ENCODE measurements around the gene KRT16. TPM values are rescaled to one million over a fixed set of nuclear protein-coding genes. Genes with fewer than 3 reads are reported as not detected.

Gene KRT16
- total RNA-seq, 1 donor from 2014 or later, result 4.8 TPM

DNA sequence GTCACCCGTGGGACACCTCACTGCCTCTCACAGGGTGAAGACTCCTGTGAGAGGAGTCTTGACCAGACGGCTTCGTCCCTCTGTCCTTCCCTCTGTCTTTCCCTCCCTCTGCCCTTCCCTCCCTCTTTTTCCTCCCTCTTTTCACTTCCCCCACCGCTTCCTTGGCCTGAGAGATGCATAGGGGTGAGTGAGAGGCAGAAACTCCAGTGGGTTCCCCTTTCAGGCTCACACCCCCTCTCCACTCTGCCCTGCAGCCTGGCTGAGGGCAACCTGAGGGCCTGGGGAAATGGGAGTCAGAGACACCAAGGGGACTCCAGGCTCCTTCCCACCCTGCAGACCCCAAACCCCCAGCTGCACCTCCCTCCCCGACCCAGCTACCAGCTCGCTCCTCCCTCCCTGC, 26.4 kb upstream of the KRT16 start:
- H3K4me3 ChIP-seq (ENCODE audit: low read depth, low read length), result no peak overlapping the region
- no peaks in the 10 kb centered on the region for H3K27me3 ChIP-seq (ENCODE audit: control insufficient read depth, insufficient read depth, low read length)
- TF ChIP-seq, protein P1, sequence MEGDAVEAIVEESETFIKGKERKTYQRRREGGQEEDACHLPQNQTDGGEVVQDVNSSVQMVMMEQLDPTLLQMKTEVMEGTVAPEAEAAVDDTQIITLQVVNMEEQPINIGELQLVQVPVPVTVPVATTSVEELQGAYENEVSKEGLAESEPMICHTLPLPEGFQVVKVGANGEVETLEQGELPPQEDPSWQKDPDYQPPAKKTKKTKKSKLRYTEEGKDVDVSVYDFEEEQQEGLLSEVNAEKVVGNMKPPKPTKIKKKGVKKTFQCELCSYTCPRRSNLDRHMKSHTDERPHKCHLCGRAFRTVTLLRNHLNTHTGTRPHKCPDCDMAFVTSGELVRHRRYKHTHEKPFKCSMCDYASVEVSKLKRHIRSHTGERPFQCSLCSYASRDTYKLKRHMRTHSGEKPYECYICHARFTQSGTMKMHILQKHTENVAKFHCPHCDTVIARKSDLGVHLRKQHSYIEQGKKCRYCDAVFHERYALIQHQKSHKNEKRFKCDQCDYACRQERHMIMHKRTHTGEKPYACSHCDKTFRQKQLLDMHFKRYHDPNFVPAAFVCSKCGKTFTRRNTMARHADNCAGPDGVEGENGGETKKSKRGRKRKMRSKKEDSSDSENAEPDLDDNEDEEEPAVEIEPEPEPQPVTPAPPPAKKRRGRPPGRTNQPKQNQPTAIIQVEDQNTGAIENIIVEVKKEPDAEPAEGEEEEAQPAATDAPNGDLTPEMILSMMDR (IDR thresholded peaks at IDR 0.05; ENCODE audit: insufficient read depth, low read length, poor library complexity, severe bottlenecking), result no peak
- no peak for DNase-seq (ENCODE audit: low read depth)
- no peaks in the 10 kb centered on the region for H3K36me3 ChIP-seq (ENCODE audit: control insufficient read depth, insufficient read depth, low read length)

DNA sequence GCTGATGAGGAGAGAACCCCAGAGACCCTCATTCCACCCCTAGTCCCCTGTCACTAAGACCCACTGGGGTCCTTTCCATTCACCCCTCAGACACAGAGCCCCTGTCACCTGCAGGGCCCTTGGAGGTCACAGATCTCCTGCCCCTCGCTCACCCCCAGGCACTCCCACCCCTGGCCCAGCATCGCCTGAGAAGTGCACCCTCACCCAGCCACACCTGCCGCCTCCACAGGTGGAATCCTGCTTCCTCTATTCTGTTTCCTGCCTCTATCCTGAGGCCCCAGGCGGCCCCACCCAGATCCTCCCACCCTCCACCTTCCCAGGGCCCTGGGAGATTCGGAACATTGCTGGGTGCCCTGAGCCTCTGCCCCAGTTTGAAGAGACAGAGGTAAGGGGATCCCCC, 25.6 kb upstream of the KRT16 start:
- no peak overlapping the region for H3K4me3 ChIP-seq (ENCODE audit: low read depth, low read length)
- H3K36me3 ChIP-seq (ENCODE audit: control insufficient read depth, insufficient read depth, low read length), result no peaks in the 10 kb centered on the region
- no peak for DNase-seq (ENCODE audit: low read depth)
- TF ChIP-seq, protein P1 (IDR thresholded peaks at IDR 0.05; ENCODE audit: insufficient read depth, low read length, poor library complexity, severe bottlenecking), result no peak
- no peaks in the 10 kb centered on the region for H3K27me3 ChIP-seq (ENCODE audit: control insufficient read depth, insufficient read depth, low read length)

DNA sequence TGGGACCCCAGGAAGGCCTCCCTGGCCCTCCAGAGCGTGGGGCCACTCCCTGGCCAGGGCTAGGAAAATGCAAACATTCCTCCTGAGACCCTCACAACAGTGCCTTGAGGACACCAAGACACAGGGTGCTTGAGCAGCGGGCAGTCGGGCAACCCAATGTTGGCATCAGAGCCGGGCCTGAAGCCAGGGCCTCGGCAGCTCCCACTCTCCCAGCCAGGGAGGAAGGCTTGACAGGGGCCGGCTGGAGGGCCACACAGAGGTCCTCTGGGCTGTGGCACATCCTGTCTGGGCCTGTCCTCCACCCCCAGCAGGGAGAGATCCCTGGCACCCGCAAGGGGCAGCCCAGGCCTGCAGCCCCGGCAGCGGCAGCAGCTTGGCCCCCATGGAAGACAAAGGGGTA, 24.1 kb upstream of the KRT16 start:
- TF ChIP-seq, protein P1 (IDR thresholded peaks at IDR 0.05; ENCODE audit: insufficient read depth, low read length, poor library complexity, severe bottlenecking), result no peak
- Histone ChIP-seq H3K36me3 (ENCODE audit: control insufficient read depth, insufficient read depth, low read length) (no peaks in the 10 kb centered on the region), H3K27me3 (ENCODE audit: control insufficient read depth, insufficient read depth, low read length) (no peaks in the 10 kb centered on the region), H3K4me3 (ENCODE audit: low read depth, low read length) (no peak overlapping the region)
- DNase-seq (ENCODE audit: low read depth), result no peak

DNA sequence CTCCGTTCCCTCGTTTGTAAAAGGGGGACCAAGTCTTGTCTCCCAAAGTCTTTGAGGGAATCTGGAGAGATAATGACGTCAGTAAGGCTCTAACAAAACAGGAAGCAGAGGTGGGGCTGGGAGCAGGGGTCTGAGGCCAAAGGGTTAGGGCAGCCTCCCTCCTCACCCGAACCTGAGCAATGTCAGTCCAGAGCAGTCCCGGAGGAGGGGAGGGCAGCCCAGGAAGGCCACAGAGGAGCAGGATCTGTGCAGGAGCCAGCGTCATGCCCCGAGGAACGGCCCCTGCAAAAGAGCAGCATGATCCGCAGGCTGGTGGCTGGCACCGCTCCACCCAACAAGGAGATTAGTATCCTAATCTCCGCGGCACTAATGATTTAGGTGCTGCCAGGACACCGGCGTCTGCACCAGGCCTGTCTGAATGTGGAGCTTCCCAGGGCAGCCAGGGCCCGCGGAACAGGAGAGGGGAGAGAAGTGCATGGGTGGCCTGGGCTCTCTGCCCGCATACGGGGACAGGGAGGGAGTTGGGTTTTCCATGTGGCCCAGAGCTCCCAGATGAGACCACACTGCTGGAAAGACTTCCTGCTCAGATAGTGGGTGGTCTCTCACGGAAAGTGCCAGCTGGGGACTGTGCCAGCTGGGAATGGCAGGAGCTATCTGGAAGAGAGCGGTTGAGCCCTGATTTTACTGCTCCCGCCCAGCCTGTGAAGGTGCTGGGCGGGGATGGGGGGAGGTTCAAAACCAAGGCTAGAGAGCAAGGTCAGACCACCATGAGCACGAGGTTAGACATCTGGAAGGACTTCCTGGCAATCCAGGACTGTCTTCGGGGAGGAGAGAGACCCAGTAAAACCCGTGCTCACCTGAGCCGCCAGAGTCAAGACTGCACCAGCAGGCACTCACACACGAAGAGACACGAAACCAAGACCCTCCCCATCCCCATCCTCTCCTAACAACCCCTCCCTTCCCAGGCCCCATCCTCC, 22.8 kb upstream of the KRT16 start:
- H3K4me3 ChIP-seq (ENCODE audit: low read depth, low read length), result no peak overlapping the region
- H3K27me3 ChIP-seq (ENCODE audit: control insufficient read depth, insufficient read depth, low read length), result no peaks in the 10 kb centered on the region
- H3K36me3 ChIP-seq (ENCODE audit: control insufficient read depth, insufficient read depth, low read length), result no peaks in the 10 kb centered on the region
- no peak for DNase-seq (ENCODE audit: low read depth)
- TF ChIP-seq, protein P1 (IDR thresholded peaks at IDR 0.05; ENCODE audit: insufficient read depth, low read length, poor library complexity, severe bottlenecking), result no peak

DNA sequence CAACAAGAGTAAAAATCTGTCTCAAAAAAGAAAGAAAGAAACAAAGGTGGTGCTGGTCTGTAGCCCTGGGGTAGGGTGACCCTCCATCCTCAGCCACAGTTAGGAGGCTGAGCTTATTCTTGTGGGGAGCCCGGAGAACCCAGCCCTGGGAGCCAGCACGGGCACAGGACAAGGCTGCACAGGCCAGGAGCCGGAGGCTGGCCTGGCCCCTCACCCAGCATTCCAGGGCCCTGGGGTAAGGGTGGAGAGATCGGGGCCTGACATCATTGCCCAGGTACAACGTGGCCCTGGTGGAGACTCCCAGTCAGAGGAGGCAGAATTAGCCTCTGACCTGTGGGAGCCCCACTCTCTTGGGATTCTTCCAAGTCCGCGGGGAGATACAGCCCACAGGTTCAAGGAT, 22.1 kb upstream of the KRT16 start:
- H3K36me3 ChIP-seq (ENCODE audit: control insufficient read depth, insufficient read depth, low read length), result no peaks in the 10 kb centered on the region
- TF ChIP-seq, protein P1 (IDR thresholded peaks at IDR 0.05; ENCODE audit: insufficient read depth, low read length, poor library complexity, severe bottlenecking), result no peak
- no peaks in the 10 kb centered on the region for H3K27me3 ChIP-seq (ENCODE audit: control insufficient read depth, insufficient read depth, low read length)
- H3K4me3 ChIP-seq (ENCODE audit: low read depth, low read length), result no peak overlapping the region
- no peak for DNase-seq (ENCODE audit: low read depth)

Data from kidney epithelial cell (primary cell).